HG03558 (cell line): Measurements from ENCODE around the gene ACAT2.
"Not testable (repeated sequence)": the region's sequence is repeated elsewhere in the genome, so short reads cannot be mapped to it uniquely, and the experiment has no call there.

Experiments
- ATAC-seq: cut with Tn5 transposase; IDR thresholded peaks from one replicate; pipeline ENCODE4 v1.9.1; 2021; ENCODE audit warnings: moderate number of reproducible peaks; ENCODE audit not compliant: unreplicated experiment; ENCODE audit errors: extremely low read depth

Gene ACAT2

GRCh38 chr6:159806021-159806458, 44.2 kb downstream of the ACAT2 start:
- ATAC-seq, result no peak

GRCh38 chr6:159807150-159807858, 45.5 kb downstream of the ACAT2 start:
- no peak for ATAC-seq

GRCh38 chr6:159808647-159809046, 46.8 kb downstream of the ACAT2 start:
- ATAC-seq, result no peak

- no peak for ATAC-seq
Measured at GRCh38 chr6:159809149-159809548, 47.3 kb downstream of the ACAT2 start.

GRCh38 chr6:159813781-159814180, 51.9 kb downstream of the ACAT2 start:
- no peak for ATAC-seq

GRCh38 chr6:159815410-159815809, 53.6 kb downstream of the ACAT2 start:
- no peak for ATAC-seq

GRCh38 chr6:159816775-159817174, 54.9 kb downstream of the ACAT2 start:
- not testable (repeated sequence) for ATAC-seq

GRCh38 chr6:159817951-159818739, 56.3 kb downstream of the ACAT2 start:
- no peak for ATAC-seq

- ATAC-seq, result no peak
Measured at GRCh38 chr6:159819098-159819497, 57.3 kb downstream of the ACAT2 start.

GRCh38 chr6:159819932-159820640, 58.2 kb downstream of the ACAT2 start:
- no peak for ATAC-seq

GRCh38 chr6:159821122-159821521, 59.3 kb downstream of the ACAT2 start:
- ATAC-seq, result no peak

GRCh38 chr6:159821726-159822125, 59.9 kb downstream of the ACAT2 start:
- no peak for ATAC-seq

GRCh38 chr6:159823953-159824352, 62.1 kb downstream of the ACAT2 start:
- ATAC-seq, result no peak

GRCh38 chr6:159824690-159825089, 62.8 kb downstream of the ACAT2 start:
- ATAC-seq, result not testable (repeated sequence)

GRCh38 chr6:159826004-159826403, 64.2 kb downstream of the ACAT2 start:
- no peak for ATAC-seq

- ATAC-seq, result no peak
Measured at GRCh38 chr6:159826968-159827647, 65.3 kb downstream of the ACAT2 start.

GRCh38 chr6:159828074-159828473, 66.2 kb downstream of the ACAT2 start:
- no peak for ATAC-seq
